GM19193 (cell line): ENCODE data around the gene ZNF79.

Source experiments
- POLR2A ChIP-seq: IDR thresholded peaks from 4 replicates; pipeline ENCODE4 v1.6.1; 2011; ENCODE audit not compliant: insufficient read depth, insufficient read length; ENCODE audit errors: extremely low read depth

Gene ZNF79

GRCh38 chr9:127415141-127415540, 9.0 kb upstream of the ZNF79 start:
- TF ChIP-seq POLR2A, result no peak

GRCh38 chr9:127415657-127416056, 8.5 kb upstream of the ZNF79 start:
- no peak for TF ChIP-seq POLR2A

- TF ChIP-seq POLR2A, result no peak
These were observed 6.8 kb upstream of the ZNF79 start for GRCh38 chr9:127417131-127418036.

- no peak for TF ChIP-seq POLR2A
These were observed 6.1 kb upstream of the ZNF79 start for GRCh38 chr9:127418037-127418471.

- no peak for TF ChIP-seq POLR2A
These were observed 4.8 kb upstream of the ZNF79 start for GRCh38 chr9:127419348-127419747.

- TF ChIP-seq POLR2A, result no peak
These were observed 3.1 kb upstream of the ZNF79 start for GRCh38 chr9:127421057-127421456.

- TF ChIP-seq POLR2A, result no peak
These were observed 1.9 kb upstream of the ZNF79 start for GRCh38 chr9:127422133-127422782.

- no peak for TF ChIP-seq POLR2A
These were observed 1.4 kb upstream of the ZNF79 start for GRCh38 chr9:127422787-127423186.

- TF ChIP-seq POLR2A, result no peak
These were observed 677 bp upstream of the ZNF79 start for GRCh38 chr9:127423476-127423933.

GRCh38 chr9:127424676-127424999, 456 bp downstream of the ZNF79 start:
- no peak for TF ChIP-seq POLR2A

GRCh38 chr9:127426756-127427155, 2.6 kb downstream of the ZNF79 start:
- no peak for TF ChIP-seq POLR2A

- TF ChIP-seq POLR2A, result no peak
These were observed 4.2 kb downstream of the ZNF79 start for GRCh38 chr9:127428348-127428747.

- TF ChIP-seq POLR2A, result no peak
These were observed 6.2 kb downstream of the ZNF79 start for GRCh38 chr9:127430415-127430814.

GRCh38 chr9:127437497-127438264, 13.5 kb downstream of the ZNF79 start:
- TF ChIP-seq POLR2A, result no peak

GRCh38 chr9:127438394-127438793, 14.2 kb downstream of the ZNF79 start:
- TF ChIP-seq POLR2A, result no peak

- peak; percentile 11 for TF ChIP-seq POLR2A
These were observed 20.2 kb downstream of the ZNF79 start for GRCh38 chr9:127444283-127444920.
